HepG2 (cell line): ENCODE data around the gene LRRC40. TPM values are rescaled to one million over a fixed set of nuclear protein-coding genes. Genes with fewer than 3 reads are reported as not detected.

Source experiments
- BORCS8-MEF2B ChIP-seq: sonication (generic); formaldehyde crosslinking; IDR thresholded peaks from 2 replicates; pipeline ENCODE4 v1.8.0; 2022; ENCODE audit warnings: mild to moderate bottlenecking, missing genetic modification reagents
- JUND ChIP-seq: sonication (generic); formaldehyde crosslinking; IDR thresholded peaks from 2 replicates; pipeline ENCODE4 v1.8.0; 2022; ENCODE audit warnings: mild to moderate bottlenecking, missing genetic modification reagents
- MYC ChIP-seq: sonication (generic); formaldehyde crosslinking; IDR thresholded peaks from 2 replicates; pipeline ENCODE4 v1.9.0; 2021; ENCODE audit warnings: missing genetic modification reagents, borderline replicate concordance
- ONECUT2 ChIP-seq: sonication (generic); formaldehyde crosslinking; IDR thresholded peaks from 2 replicates; pipeline ENCODE4 v1.4.0; 2020; ENCODE audit warnings: missing genetic modification reagents
- POGK ChIP-seq: sonication (generic); formaldehyde crosslinking; conservative IDR thresholded peaks from 2 replicates; pipeline ENCODE4 v1.8.0; 2022; ENCODE audit warnings: mild to moderate bottlenecking, moderate library complexity, missing genetic modification reagents
- SOX6 ChIP-seq, 2 experiments: fragments of 450-650 bp in 1 of 2; sonication (generic) in 1 of 2; formaldehyde crosslinking in 1 of 2; IDR thresholded peaks; 2 replicates each; pipeline versions ENCODE4 v1.4.0 to v1.6.1; 2017 to 2020; ENCODE audit warnings: antibody characterized with exemption in 1 of 2, mild to moderate bottlenecking in 1 of 2, missing genetic modification reagents in 1 of 2
- TRIM22 ChIP-seq: fragments of 450-650 bp; IDR thresholded peaks from 2 replicates; pipeline ENCODE4 v1.6.1; 2017
- ZBTB1 ChIP-seq: sonication (generic); formaldehyde crosslinking; IDR thresholded peaks from 2 replicates; pipeline ENCODE4 v1.4.0; 2020; ENCODE audit warnings: missing genetic modification reagents, borderline replicate concordance
- ZNF234 ChIP-seq: sonication (generic); formaldehyde crosslinking; conservative IDR thresholded peaks from 2 replicates; pipeline ENCODE4 v1.5.1; 2020; ENCODE audit warnings: mild to moderate bottlenecking, missing genetic modification reagents
- ZNF616 ChIP-seq: sonication (generic); formaldehyde crosslinking; IDR thresholded peaks from 2 replicates; pipeline ENCODE4 v1.5.0; 2020; ENCODE audit warnings: low read depth, mild to moderate bottlenecking, missing genetic modification reagents
- ZNF83 ChIP-seq: sonication (generic); formaldehyde crosslinking; IDR thresholded peaks from 2 replicates; pipeline ENCODE4 v1.4.0; 2020; ENCODE audit warnings: missing genetic modification reagents, mild to moderate bottlenecking, borderline replicate concordance
- ZNF878 ChIP-seq: sonication (generic); formaldehyde crosslinking; IDR thresholded peaks from 2 replicates; pipeline ENCODE4 v1.8.1; 2023; ENCODE audit warnings: mild to moderate bottlenecking, missing genetic modification reagents, moderate library complexity
- polyA plus RNA-seq, 8 experiments: library from polyadenylated mRNA; depleted of rRNA in 3 of 8; stranded (reverse) in 7 of 8; unstranded in 1 of 8; fragments of >200 nt; fragmentation: Illumina TruSeq in 4 of 8; extraction: Trizol in 4 of 8; gene quantifications; 2 replicates each; pipeline versions ENCODE4 v1.2.1 to v1.2.3, GENCODE V29; 2011 to 2016; ENCODE audit warnings: low read depth in 4 of 8, missing spikeins in 1 of 8, mixed read lengths in 1 of 8; ENCODE audit not compliant: insufficient read depth in 1 of 8
- total RNA-seq, 5 experiments: library from RNA; depleted of rRNA; stranded (reverse); fragments of >200 nt; fragmentation: Illumina TruSeq; extraction: Trizol; gene quantifications; 2 replicates each; pipeline ENCODE4 v1.2.3, GENCODE V29; 2016; ENCODE audit warnings: low read depth in 1 of 5
- TF ChIP-seq, protein P1 (sequence below), 2 experiments: fragments of 450-650 bp in 1 of 2; sonication (generic) in 1 of 2; formaldehyde crosslinking in 1 of 2; IDR thresholded peaks; 2 replicates each; pipeline versions ENCODE4 v1.6.1 to v1.8.0; 2016 to 2022; ENCODE audit warnings: antibody characterized with exemption in 1 of 2, mild to moderate bottlenecking in 1 of 2, missing genetic modification reagents in 1 of 2
- TF ChIP-seq, protein P2 (sequence below): sonication (generic); formaldehyde crosslinking; IDR thresholded peaks from 2 replicates; pipeline ENCODE4 v1.8.0; 2022; ENCODE audit warnings: missing genetic modification reagents, low read depth, mild to moderate bottlenecking, borderline replicate concordance

The LRRC40 gene
- total and polyA plus RNA-seq, 2 of the 13 experiments (the other 11 are each of a cell fraction or from before 2014, with no cell fraction given): 10.3 to 32.7 TPM

DNA sequence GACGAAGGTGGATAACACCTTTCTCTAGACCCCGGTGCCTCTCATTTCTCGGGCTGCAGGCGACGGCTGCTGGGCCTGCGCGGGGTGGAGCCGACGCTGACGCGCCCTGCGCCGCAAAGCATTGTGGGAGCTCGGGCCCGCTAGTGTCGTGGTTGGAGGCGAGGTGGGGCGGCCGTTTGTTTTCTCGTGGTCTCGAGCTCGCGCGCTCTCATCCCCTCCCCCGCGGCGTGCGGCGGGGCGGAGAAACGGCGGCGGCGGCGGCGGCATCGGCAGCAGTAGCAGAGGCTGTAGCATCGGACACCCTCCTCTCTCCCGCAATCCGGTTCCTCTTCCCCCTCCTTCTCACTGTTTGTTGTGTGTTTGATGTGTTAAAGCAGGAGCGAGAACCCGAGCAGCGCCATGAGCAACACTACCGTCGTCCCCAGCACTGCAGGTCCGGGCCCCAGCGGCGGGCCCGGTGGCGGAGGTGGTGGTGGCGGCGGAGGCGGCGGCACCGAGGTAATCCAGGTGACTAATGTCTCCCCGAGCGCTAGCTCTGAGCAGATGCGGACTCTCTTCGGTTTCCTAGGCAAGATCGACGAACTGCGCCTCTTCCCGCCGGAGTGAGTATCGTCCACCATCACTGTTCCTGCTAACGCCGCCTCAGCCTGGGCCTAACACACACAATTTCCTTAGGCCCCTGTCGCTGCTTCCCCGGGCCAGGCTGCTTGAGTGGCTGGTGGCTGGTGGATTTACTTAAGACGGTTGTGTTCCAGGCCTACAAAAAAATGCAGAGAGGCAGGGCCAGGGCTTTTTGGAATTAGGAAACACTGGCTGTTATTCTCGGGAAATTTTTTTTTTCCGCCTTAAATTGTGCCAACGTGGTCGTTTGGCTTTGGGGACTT, 16.1 kb upstream of the LRRC40 start, which contains the start of gene SRSF11 (continued):
- TF ChIP-seq, protein P1, sequence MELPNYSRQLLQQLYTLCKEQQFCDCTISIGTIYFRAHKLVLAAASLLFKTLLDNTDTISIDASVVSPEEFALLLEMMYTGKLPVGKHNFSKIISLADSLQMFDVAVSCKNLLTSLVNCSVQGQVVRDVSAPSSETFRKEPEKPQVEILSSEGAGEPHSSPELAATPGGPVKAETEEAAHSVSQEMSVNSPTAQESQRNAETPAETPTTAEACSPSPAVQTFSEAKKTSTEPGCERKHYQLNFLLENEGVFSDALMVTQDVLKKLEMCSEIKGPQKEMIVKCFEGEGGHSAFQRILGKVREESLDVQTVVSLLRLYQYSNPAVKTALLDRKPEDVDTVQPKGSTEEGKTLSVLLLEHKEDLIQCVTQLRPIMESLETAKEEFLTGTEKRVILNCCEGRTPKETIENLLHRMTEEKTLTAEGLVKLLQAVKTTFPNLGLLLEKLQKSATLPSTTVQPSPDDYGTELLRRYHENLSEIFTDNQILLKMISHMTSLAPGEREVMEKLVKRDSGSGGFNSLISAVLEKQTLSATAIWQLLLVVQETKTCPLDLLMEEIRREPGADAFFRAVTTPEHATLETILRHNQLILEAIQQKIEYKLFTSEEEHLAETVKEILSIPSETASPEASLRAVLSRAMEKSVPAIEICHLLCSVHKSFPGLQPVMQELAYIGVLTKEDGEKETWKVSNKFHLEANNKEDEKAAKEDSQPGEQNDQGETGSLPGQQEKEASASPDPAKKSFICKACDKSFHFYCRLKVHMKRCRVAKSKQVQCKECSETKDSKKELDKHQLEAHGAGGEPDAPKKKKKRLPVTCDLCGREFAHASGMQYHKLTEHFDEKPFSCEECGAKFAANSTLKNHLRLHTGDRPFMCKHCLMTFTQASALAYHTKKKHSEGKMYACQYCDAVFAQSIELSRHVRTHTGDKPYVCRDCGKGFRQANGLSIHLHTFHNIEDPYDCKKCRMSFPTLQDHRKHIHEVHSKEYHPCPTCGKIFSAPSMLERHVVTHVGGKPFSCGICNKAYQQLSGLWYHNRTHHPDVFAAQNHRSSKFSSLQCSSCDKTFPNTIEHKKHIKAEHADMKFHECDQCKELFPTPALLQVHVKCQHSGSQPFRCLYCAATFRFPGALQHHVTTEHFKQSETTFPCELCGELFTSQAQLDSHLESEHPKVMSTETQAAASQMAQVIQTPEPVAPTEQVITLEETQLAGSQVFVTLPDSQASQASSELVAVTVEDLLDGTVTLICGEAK (IDR thresholded peaks at IDR 0.05): no peak
- TF ChIP-seq, protein P1 (CRISPR knock-in tag; IDR thresholded peaks at IDR 0.05): no peak; the same call in 1 of the 2 replicates
- TF ChIP-seq ZNF234: peak; percentile 91; the same call in 1 of the 2 replicates
- TF ChIP-seq BORCS8-MEF2B (CRISPR knock-in tag): peak; percentile 78; the same call in 1 of the 2 replicates
- TF ChIP-seq ZNF83 (CRISPR knock-in tag): no peak
- no peak for TF ChIP-seq ZBTB1 (CRISPR knock-in tag)
- no peak for TF ChIP-seq SOX6 (IDR thresholded peaks at IDR 0.05)
- TF ChIP-seq SOX6 (CRISPR knock-in tag; IDR thresholded peaks at IDR 0.05): peak; percentile 50; the same call in 1 of the 2 replicates
- TF ChIP-seq POGK (CRISPR knock-in tag): peak; percentile 45; the same call in 1 of the 2 replicates
- TF ChIP-seq ZNF878: peak; percentile 87
- TF ChIP-seq, protein P2, sequence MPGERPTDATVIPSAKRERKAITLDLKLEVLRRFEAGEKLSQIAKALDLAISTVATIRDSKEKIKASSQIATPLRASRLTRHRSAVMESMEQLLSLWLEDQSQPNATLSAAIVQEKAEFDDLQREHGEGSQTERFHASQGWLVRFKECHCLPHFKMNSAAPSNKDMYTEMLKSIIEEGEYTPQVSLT (CRISPR knock-in tag): no peak
- TF ChIP-seq JUND (CRISPR knock-in tag): no peak
- TF ChIP-seq TRIM22: no peak
- peak; percentile 92 for TF ChIP-seq MYC (CRISPR knock-in tag)
- TF ChIP-seq ONECUT2 (CRISPR knock-in tag): no peak
- no peak for TF ChIP-seq ZNF616 (CRISPR knock-in tag)
